ENCODE results near the gene RB1. TPM values are rescaled to one million over a fixed set of nuclear protein-coding genes. Genes with fewer than 3 reads are reported as not detected.

Gene RB1
- total RNA-seq, 1 donor from 2014 or later: 48.0 TPM

DNA sequence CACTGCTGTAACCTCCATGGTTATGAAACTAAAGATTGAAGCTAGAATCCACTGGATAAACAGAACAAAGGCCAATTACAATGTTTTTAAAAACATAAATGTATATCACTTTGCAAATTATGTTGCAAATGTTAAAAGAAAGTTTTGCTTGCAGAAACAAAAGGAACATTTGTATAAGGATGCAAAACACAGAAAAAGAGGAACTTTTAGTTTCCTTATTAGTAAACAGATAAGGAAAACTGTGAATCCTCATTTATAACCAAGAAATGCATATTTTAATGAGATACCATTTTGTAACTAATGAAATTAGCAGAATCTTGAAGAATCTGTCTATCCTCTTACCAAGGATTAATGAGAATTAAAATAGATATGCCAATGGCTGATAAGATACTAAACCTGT lies 77.0 kb downstream of the RB1 start:
- Mint-ChIP-seq H3K4me1 (no peaks in the 10 kb centered on the region), H3K9me3 (no peaks in the 10 kb centered on the region), H3K36me3 (ENCODE audit: low read depth) (peaks cover 23% of the 10 kb centered on the region), H3K27me3 (ENCODE audit: low read depth) (no peaks in the 10 kb centered on the region), H3K27ac (ENCODE audit: unreplicated experiment) (no peak overlapping the region), H3K4me3 (no peak overlapping the region)
- TF ChIP-seq, protein P1, sequence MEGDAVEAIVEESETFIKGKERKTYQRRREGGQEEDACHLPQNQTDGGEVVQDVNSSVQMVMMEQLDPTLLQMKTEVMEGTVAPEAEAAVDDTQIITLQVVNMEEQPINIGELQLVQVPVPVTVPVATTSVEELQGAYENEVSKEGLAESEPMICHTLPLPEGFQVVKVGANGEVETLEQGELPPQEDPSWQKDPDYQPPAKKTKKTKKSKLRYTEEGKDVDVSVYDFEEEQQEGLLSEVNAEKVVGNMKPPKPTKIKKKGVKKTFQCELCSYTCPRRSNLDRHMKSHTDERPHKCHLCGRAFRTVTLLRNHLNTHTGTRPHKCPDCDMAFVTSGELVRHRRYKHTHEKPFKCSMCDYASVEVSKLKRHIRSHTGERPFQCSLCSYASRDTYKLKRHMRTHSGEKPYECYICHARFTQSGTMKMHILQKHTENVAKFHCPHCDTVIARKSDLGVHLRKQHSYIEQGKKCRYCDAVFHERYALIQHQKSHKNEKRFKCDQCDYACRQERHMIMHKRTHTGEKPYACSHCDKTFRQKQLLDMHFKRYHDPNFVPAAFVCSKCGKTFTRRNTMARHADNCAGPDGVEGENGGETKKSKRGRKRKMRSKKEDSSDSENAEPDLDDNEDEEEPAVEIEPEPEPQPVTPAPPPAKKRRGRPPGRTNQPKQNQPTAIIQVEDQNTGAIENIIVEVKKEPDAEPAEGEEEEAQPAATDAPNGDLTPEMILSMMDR (conservative IDR thresholded peaks at IDR 0.05): no peak
- no peak for DNase-seq (ENCODE audit: low read depth, low spot score)

- H3K9me3 Mint-ChIP-seq: no peaks in the 10 kb centered on the region
- H3K27me3 Mint-ChIP-seq (ENCODE audit: low read depth): no peaks in the 10 kb centered on the region
- H3K4me1 Mint-ChIP-seq: no peaks in the 10 kb centered on the region
- TF ChIP-seq, protein P1 (conservative IDR thresholded peaks at IDR 0.05): no peak
- no peak overlapping the region for H3K4me3 Mint-ChIP-seq
- no peak for DNase-seq (ENCODE audit: low read depth, low spot score)
- H3K27ac Mint-ChIP-seq (ENCODE audit: unreplicated experiment): no peak overlapping the region
- H3K36me3 Mint-ChIP-seq (ENCODE audit: low read depth): peaks cover 20% of the 10 kb centered on the region
These were observed 79.8 kb downstream of the RB1 start for GRCh38 chr13:48383384-48383783.

DNA sequence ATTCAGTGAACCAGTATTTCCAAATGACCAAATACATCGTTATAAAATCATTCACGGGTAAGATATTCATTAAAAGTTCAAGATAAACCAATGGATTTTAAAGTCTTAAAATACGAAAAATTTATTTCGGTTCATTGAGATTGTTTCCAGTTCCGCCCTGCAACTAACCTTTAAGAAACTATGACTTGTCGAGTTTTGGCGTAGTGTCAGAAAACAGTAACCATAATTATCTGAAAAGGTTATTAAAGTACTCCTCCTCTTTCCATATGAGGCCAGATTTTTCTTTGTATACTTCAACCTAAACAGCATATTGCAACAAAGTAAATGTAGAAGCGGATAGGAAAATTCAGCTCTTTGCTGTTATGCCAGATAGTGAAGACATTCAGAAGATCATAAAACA lies 83.3 kb downstream of the RB1 start:
- TF ChIP-seq, protein P1 (conservative IDR thresholded peaks at IDR 0.05): no peak
- Mint-ChIP-seq H3K4me3 (no peak overlapping the region), H3K36me3 (ENCODE audit: low read depth) (peaks cover 12% of the 10 kb centered on the region), H3K27ac (ENCODE audit: unreplicated experiment) (no peak overlapping the region), H3K4me1 (no peaks in the 10 kb centered on the region), H3K27me3 (ENCODE audit: low read depth) (no peaks in the 10 kb centered on the region), H3K9me3 (no peaks in the 10 kb centered on the region)
- no peak for DNase-seq (ENCODE audit: low read depth, low spot score)

- Mint-ChIP-seq H3K36me3 (ENCODE audit: low read depth) (peaks cover 42% of the 10 kb centered on the region), H3K27ac (ENCODE audit: unreplicated experiment) (no peak overlapping the region), H3K9me3 (peaks cover 7% of the 10 kb centered on the region), H3K4me3 (no peak overlapping the region), H3K27me3 (ENCODE audit: low read depth) (no peaks in the 10 kb centered on the region), H3K4me1 (no peaks in the 10 kb centered on the region)
- TF ChIP-seq, protein P1 (conservative IDR thresholded peaks at IDR 0.05): no peak
- no peak for DNase-seq (ENCODE audit: low read depth, low spot score)
These were observed 87.7 kb downstream of the RB1 start for GRCh38 chr13:48391257-48391656.

GRCh38 chr13:48393030-48393697 lies 89.6 kb downstream of the RB1 start:
- H3K27ac Mint-ChIP-seq (ENCODE audit: unreplicated experiment): no peak overlapping the region
- H3K9me3 Mint-ChIP-seq: peaks cover 7% of the 10 kb centered on the region
- no peaks in the 10 kb centered on the region for H3K27me3 Mint-ChIP-seq (ENCODE audit: low read depth)
- TF ChIP-seq, protein P1 (conservative IDR thresholded peaks at IDR 0.05): no peak
- peaks cover 51% of the 10 kb centered on the region for H3K36me3 Mint-ChIP-seq (ENCODE audit: low read depth)
- H3K4me1 Mint-ChIP-seq: peaks cover 1% of the 10 kb centered on the region
- H3K4me3 Mint-ChIP-seq: no peak overlapping the region
- no peak for DNase-seq (ENCODE audit: low read depth, low spot score)
